Measurements from ENCODE around the gene CHID1.

The CHID1 gene

GRCh38 chr11:887589-887988 is 23.0 kb downstream of the CHID1 start:
- no peak for DNase-seq (ENCODE audit: low spot score)
- ChIA-PET CTCF (interaction anchor here (0.6 kb wide), 1 partner anchor 16 kb away, joined by 3 read pairs; no protein-coding TSS in a partner anchor), POLR2A (ENCODE audit: low non-redundant PET) (no interaction called here)
- no peak for TF ChIP-seq CTCF (conservative IDR thresholded peaks at IDR 0.05; ENCODE audit: low read depth)
- H3K27ac ChIP-seq, result no peak overlapping the region

GRCh38 chr11:886568-886967 is 24.0 kb downstream of the CHID1 start:
- DNase-seq (ENCODE audit: low spot score), result no peak
- no peak overlapping the region for H3K27ac ChIP-seq
- ChIA-PET POLR2A (ENCODE audit: low non-redundant PET) (no interaction called here), CTCF (interaction anchor here (0.5 kb wide), 1 partner anchor 683 kb away, joined by 3 read pairs; no protein-coding TSS in a partner anchor)
- TF ChIP-seq CTCF (conservative IDR thresholded peaks at IDR 0.05; ENCODE audit: low read depth), result no peak

- POLR2A ChIA-PET (ENCODE audit: low non-redundant PET), result no interaction called here
- CTCF ChIA-PET, result interaction anchor here (0.6 to 1.0 kb wide), 2 partner anchors 13 to 37 kb away, joined by 3 to 4 read pairs; no protein-coding TSS in a partner anchor
- H3K27ac ChIP-seq, result no peak overlapping the region
- no peak for DNase-seq (ENCODE audit: low spot score)
- no peak for TF ChIP-seq CTCF (conservative IDR thresholded peaks at IDR 0.05; ENCODE audit: low read depth)
Observed at GRCh38 chr11:884578-885070, 26.0 kb downstream of the CHID1 start.

- H3K27ac ChIP-seq, result peak overlapping the region; percentile 16; the same call in 1 of the 2 replicates
- ChIA-PET CTCF (interaction anchor here (0.7 to 1.0 kb wide), 2 partner anchors 36 to 1682 kb away, joined by 3 to 4 read pairs; no protein-coding TSS in a partner anchor), POLR2A (ENCODE audit: low non-redundant PET) (no interaction called here)
- no peak for DNase-seq (ENCODE audit: low spot score)
- TF ChIP-seq CTCF (conservative IDR thresholded peaks at IDR 0.05; ENCODE audit: low read depth), result no peak
Observed at GRCh38 chr11:883527-883926, 27.1 kb downstream of the CHID1 start.

GRCh38 chr11:882596-882995 is 28.0 kb downstream of the CHID1 start:
- no peak for DNase-seq (ENCODE audit: low spot score)
- no peak for TF ChIP-seq CTCF (conservative IDR thresholded peaks at IDR 0.05; ENCODE audit: low read depth)
- POLR2A ChIA-PET (ENCODE audit: low non-redundant PET), result no interaction called here
- H3K27ac ChIP-seq, result peak overlapping the region; percentile 16; the same call in 1 of the 2 replicates
- CTCF ChIA-PET, result no interaction called here

- no peak for TF ChIP-seq CTCF (conservative IDR thresholded peaks at IDR 0.05; ENCODE audit: low read depth)
- POLR2A ChIA-PET (ENCODE audit: low non-redundant PET), result no interaction called here
- no peak overlapping the region for H3K27ac ChIP-seq
- DNase-seq (ENCODE audit: low spot score), result no peak
- CTCF ChIA-PET, result no interaction called here
Observed at GRCh38 chr11:880447-880846, 30.2 kb downstream of the CHID1 start.
